Kidney epithelial cell (primary cell): ENCODE measurements around the gene USP32. TPM values are rescaled to one million over a fixed set of nuclear protein-coding genes. Genes with fewer than 3 reads are reported as not detected.
A peak's percentile ranks its signal among the peaks of the same experiment; 100 is the strongest.
"Not testable (repeated sequence)": the region's sequence is repeated elsewhere in the genome, so short reads cannot be mapped to it uniquely, and the experiment has no call there.

Experiments
- DNase-seq: peaks from one replicate; pipeline ENCODE4 v3.0.0-alpha.2; 2010; ENCODE audit warnings: low read depth
- H3K27me3 ChIP-seq: 2 replicates; pipeline ENCODE4 v1.6.0; 2011; ENCODE audit warnings: low read length; ENCODE audit not compliant: control insufficient read depth, insufficient read depth
- H3K36me3 ChIP-seq: 2 replicates; pipeline ENCODE4 v1.5.1; 2011; ENCODE audit warnings: low read length; ENCODE audit not compliant: control insufficient read depth, insufficient read depth
- H3K4me3 ChIP-seq: 2 replicates; pipeline ENCODE4 v1.5.1; 2011; ENCODE audit warnings: low read depth, mild to moderate bottlenecking, control low read depth, low read length
- CTCF ChIP-seq: IDR thresholded peaks from 2 replicates; pipeline ENCODE4 v1.5.1; 2011; ENCODE audit warnings: mild to moderate bottlenecking, moderate library complexity, low read length, control low read depth, inconsistent platforms; ENCODE audit not compliant: insufficient read depth, poor library complexity, severe bottlenecking
- total RNA-seq: library from RNA; depleted of rRNA; stranded (reverse); fragments of >200 nt; gene quantifications from 2 replicates; pipeline ENCODE4 v1.2.3, GENCODE V29; 2015

Gene USP32
- total RNA-seq, 1 donor from 2014 or later, result 37.2 TPM

- Histone ChIP-seq H3K4me3 (no peak overlapping the region), H3K27me3 (no peaks in the 10 kb centered on the region), H3K36me3 (no peaks in the 10 kb centered on the region)
- DNase-seq, result no peak
- TF ChIP-seq CTCF, result no peak
Observed at GRCh38 chr17:60188759-60189158, 203.2 kb downstream of the USP32 start.

GRCh38 chr17:60186846-60187745 lies 204.8 kb downstream of the USP32 start:
- not testable (repeated sequence) for H3K36me3 ChIP-seq, H3K4me3 ChIP-seq, H3K27me3 ChIP-seq, DNase-seq

GRCh38 chr17:60186372-60186771 lies 205.6 kb downstream of the USP32 start:
- not testable (repeated sequence) for H3K27me3 ChIP-seq, H3K36me3 ChIP-seq, H3K4me3 ChIP-seq, DNase-seq

- not testable (repeated sequence) for H3K27me3 ChIP-seq
Observed at GRCh38 chr17:60180380-60180779, 211.6 kb downstream of the USP32 start.

GRCh38 chr17:60178180-60178579 lies 213.8 kb downstream of the USP32 start:
- not testable (repeated sequence) for DNase-seq, H3K27me3 ChIP-seq, H3K4me3 ChIP-seq, H3K36me3 ChIP-seq

More at GRCh38 chr17:60180380-60180779, 211.6 kb downstream of the USP32 start:
- H3K36me3 ChIP-seq, H3K4me3 ChIP-seq, DNase-seq: not testable (repeated sequence)

- H3K27me3 ChIP-seq, H3K36me3 ChIP-seq, H3K4me3 ChIP-seq, DNase-seq: not testable (repeated sequence)
Observed at GRCh38 chr17:60176763-60177162, 215.2 kb downstream of the USP32 start.

GRCh38 chr17:60174767-60175166 lies 217.2 kb downstream of the USP32 start:
- not testable (repeated sequence) for DNase-seq, H3K4me3 ChIP-seq, H3K36me3 ChIP-seq, H3K27me3 ChIP-seq
- peak; percentile 27 for TF ChIP-seq CTCF

- no peaks in the 10 kb centered on the region for H3K27me3 ChIP-seq
- H3K36me3 ChIP-seq, result no peaks in the 10 kb centered on the region
- no peak for TF ChIP-seq CTCF
- no peak for DNase-seq
- H3K4me3 ChIP-seq, result no peak overlapping the region
Observed at GRCh38 chr17:60174035-60174434, 217.9 kb downstream of the USP32 start.
